ENCODE measurements around the gene HNF1A. TPM values are rescaled to one million over a fixed set of nuclear protein-coding genes. Genes with fewer than 3 reads are reported as not detected.

HNF1A gene
- total and polyA plus RNA-seq, 9 of the 15 experiments (the other 6 are each of a cell fraction or from before 2014, with no cell fraction given): not detected

DNA sequence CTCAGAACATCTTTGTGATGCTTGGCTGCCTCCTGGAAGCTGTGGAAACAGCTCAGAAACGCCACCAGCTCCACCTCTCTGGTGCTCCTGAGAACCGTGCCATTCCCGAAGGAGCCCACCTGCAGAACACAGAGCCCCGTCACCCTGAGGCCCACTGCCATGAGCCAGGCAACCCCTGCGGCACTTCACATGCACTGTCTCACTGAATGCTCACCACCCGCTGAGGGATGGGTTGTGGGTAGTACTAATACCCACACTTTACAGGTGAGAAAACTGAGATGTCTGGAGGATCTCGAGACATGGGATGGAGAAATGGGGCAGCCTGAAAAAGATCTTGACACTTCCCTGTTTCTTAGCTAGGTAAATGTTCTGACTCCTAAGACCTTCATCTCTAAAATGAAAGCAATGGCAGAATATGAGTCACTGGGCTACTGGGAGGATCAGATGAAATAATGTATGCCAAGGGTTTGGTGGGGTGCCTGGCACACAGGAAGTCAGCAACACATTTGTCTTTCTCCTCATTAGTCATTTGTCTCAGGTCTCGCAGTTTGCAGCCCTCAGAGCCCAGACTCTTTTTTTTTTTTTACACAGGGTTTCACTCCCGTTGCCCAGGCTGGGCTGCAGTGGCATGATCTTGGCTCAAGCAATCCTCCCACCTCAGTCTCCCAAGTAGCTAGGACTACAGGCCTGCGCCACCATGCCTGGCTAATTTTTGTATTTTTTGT, 55.4 kb downstream of the HNF1A start:
- no peak overlapping the region for H3K4me2 ChIP-seq (ENCODE audit: insufficient read depth, low read length)
- TF ChIP-seq, protein P1, sequence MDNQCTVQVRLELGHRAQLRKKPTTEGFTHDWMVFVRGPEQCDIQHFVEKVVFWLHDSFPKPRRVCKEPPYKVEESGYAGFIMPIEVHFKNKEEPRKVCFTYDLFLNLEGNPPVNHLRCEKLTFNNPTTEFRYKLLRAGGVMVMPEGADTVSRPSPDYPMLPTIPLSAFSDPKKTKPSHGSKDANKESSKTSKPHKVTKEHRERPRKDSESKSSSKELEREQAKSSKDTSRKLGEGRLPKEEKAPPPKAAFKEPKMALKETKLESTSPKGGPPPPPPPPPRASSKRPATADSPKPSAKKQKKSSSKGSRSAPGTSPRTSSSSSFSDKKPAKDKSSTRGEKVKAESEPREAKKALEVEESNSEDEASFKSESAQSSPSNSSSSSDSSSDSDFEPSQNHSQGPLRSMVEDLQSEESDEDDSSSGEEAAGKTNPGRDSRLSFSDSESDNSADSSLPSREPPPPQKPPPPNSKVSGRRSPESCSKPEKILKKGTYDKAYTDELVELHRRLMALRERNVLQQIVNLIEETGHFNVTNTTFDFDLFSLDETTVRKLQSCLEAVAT (IDR thresholded peaks at IDR 0.05): no peak
- TF ChIP-seq PURB (CRISPR knock-in tag; IDR thresholded peaks at IDR 0.05; ENCODE audit: low read depth) (no peak), GABPA (tag; conservative IDR thresholded peaks at IDR 0.05; ENCODE audit: low read depth) (no peak)
- TF ChIP-seq, protein P2, sequence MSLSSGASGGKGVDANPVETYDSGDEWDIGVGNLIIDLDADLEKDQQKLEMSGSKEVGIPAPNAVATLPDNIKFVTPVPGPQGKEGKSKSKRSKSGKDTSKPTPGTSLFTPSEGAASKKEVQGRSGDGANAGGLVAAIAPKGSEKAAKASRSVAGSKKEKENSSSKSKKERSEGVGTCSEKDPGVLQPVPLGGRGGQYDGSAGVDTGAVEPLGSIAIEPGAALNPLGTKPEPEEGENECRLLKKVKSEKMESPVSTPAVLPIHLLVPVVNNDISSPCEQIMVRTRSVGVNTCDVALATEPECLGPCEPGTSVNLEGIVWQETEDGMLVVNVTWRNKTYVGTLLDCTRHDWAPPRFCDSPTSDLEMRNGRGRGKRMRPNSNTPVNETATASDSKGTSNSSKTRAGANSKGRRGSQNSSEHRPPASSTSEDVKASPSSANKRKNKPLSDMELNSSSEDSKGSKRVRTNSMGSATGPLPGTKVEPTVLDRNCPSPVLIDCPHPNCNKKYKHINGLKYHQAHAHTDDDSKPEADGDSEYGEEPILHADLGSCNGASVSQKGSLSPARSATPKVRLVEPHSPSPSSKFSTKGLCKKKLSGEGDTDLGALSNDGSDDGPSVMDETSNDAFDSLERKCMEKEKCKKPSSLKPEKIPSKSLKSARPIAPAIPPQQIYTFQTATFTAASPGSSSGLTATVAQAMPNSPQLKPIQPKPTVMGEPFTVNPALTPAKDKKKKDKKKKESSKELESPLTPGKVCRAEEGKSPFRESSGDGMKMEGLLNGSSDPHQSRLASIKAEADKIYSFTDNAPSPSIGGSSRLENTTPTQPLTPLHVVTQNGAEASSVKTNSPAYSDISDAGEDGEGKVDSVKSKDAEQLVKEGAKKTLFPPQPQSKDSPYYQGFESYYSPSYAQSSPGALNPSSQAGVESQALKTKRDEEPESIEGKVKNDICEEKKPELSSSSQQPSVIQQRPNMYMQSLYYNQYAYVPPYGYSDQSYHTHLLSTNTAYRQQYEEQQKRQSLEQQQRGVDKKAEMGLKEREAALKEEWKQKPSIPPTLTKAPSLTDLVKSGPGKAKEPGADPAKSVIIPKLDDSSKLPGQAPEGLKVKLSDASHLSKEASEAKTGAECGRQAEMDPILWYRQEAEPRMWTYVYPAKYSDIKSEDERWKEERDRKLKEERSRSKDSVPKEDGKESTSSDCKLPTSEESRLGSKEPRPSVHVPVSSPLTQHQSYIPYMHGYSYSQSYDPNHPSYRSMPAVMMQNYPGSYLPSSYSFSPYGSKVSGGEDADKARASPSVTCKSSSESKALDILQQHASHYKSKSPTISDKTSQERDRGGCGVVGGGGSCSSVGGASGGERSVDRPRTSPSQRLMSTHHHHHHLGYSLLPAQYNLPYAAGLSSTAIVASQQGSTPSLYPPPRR (CRISPR knock-in tag; IDR thresholded peaks at IDR 0.05; ENCODE audit: borderline replicate concordance): no peak

More for the DNA sequence above, 55.4 kb downstream of the HNF1A start:
- Histone ChIP-seq H3K9me3 (replicated peaks; ENCODE audit: control insufficient read depth, insufficient read depth, low read depth, low read length) (no peaks in the 10 kb centered on the region), H3K4me1 (replicated peaks in 1 of 2; ENCODE audit: control insufficient read depth in 2 of 2, insufficient read depth in 2 of 2, low read length in 2 of 2) (peaks cover 0 to 2% of the 10 kb centered on the region in 2 experiments; a peak in 1 of 5 replicates), H3K27me3 (ENCODE audit: control insufficient read depth in 2 of 2, insufficient read depth in 2 of 2, low read length in 2 of 2) (peaks cover 30 to 54% of the 10 kb centered on the region in 2 experiments), H3K4me3 (no peak overlapping the region), H3K79me2 (ENCODE audit: control insufficient read depth, insufficient read depth, low read length) (no peaks in the 10 kb centered on the region), H3K27ac (ENCODE audit: extremely low read depth, low read depth, low read length) (no peak overlapping the region), H3K9me1 (ENCODE audit: control insufficient read depth, insufficient read depth, low read length) (no peaks in the 10 kb centered on the region), H3K9ac (ENCODE audit: insufficient read depth in 1 of 2, low read depth in 2 of 2, low read length in 2 of 2) (peak overlapping the region in 1 of 2 experiments; percentile 35; a peak in 1 of 4 replicates), H4K20me1 (replicated peaks; ENCODE audit: control insufficient read depth, insufficient read depth, low read length) (no peaks in the 10 kb centered on the region; the same call in 1 of the 2 replicates), H3K36me3 (ENCODE audit: control insufficient read depth, insufficient read depth, low read length) (no peaks in the 10 kb centered on the region), H2AFZ (ENCODE audit: low read depth, low read length) (no peak overlapping the region)
- DNase-seq (ENCODE audit: extremely low read depth in 1 of 4, low spot score in 3 of 4) (no peak), ATAC-seq (no peak; the same call in 2 of the 3 replicates), FAIRE-seq (no peak)
- WGBS (ENCODE audit: insufficient coverage, low coverage, missing lambda C conversion rate): 10% methylated on average over 10 of the region's 10 CpGs
- BruUV-seq (replicated peaks): no TSS peak
- POLR2A ChIA-PET: interaction anchor here (1.3 kb wide), 1 partner anchor 15 kb away, joined by 4 read pairs; no protein-coding TSS in a partner anchor
- in situ Hi-C loops (cut with MboI) (no loop called here), intact Hi-C loops (cut with micrococcal nuclease) (no loop called here)
- CTCF ChIA-PET (ENCODE audit: low intra/inter-chr PET ratio): no interaction called here

Data from K562 (cell line).